Trophoblast cell (in vitro differentiated cells and primary cell): Measurements from ENCODE around the gene GGT1.

Experiments used
- DNase-seq, 2 donors: peaks; one replicate each; pipeline ENCODE4 v3.0.0-alpha.2; 2016
- H2AFZ ChIP-seq: 2 replicates; pipeline ENCODE4 v1.6.1; 2013; ENCODE audit warnings: low read length, moderate library complexity, mild to moderate bottlenecking; ENCODE audit not compliant: insufficient read depth, poor library complexity
- H2AK5ac ChIP-seq: 2 replicates; pipeline ENCODE4 v1.6.1; 2013; ENCODE audit warnings: mild to moderate bottlenecking, low read length
- H2BK120ac ChIP-seq: 2 replicates; pipeline ENCODE4 v1.6.1; 2013; ENCODE audit warnings: low read length, mild to moderate bottlenecking, moderate library complexity; ENCODE audit not compliant: insufficient read depth, poor library complexity
- H2BK12ac ChIP-seq: 2 replicates; pipeline ENCODE4 v1.6.1; 2013; ENCODE audit warnings: mild to moderate bottlenecking, low read length, moderate library complexity
- H2BK5ac ChIP-seq: 2 replicates; pipeline ENCODE4 v1.6.1; 2013; ENCODE audit warnings: low read length, low read depth, moderate library complexity, mild to moderate bottlenecking; ENCODE audit not compliant: poor library complexity
- H3K14ac ChIP-seq: 2 replicates; pipeline ENCODE4 v1.6.1; 2013; ENCODE audit warnings: mild to moderate bottlenecking, low read length
- H3K18ac ChIP-seq: 2 replicates; pipeline ENCODE4 v1.6.1; 2013; ENCODE audit warnings: mild to moderate bottlenecking, low read length
- H3K23ac ChIP-seq: 2 replicates; pipeline ENCODE4 v1.6.1; 2013; ENCODE audit warnings: low read length
- H3K27ac ChIP-seq: 2 replicates; pipeline ENCODE4 v1.5.1; 2013; ENCODE audit warnings: low read depth, mild to moderate bottlenecking, inconsistent platforms, low read length, moderate library complexity
- H3K27me3 ChIP-seq: 2 replicates; pipeline ENCODE4 v1.6.1; 2013; ENCODE audit warnings: inconsistent platforms, mild to moderate bottlenecking, low read length, moderate library complexity; ENCODE audit not compliant: insufficient read depth
- H3K36me3 ChIP-seq, 2 experiments: 1 replicate in 1 of 2; 2 replicates in 1 of 2; pipeline ENCODE4 v1.6.1; 2013; ENCODE audit warnings: low read length in 2 of 2, mild to moderate bottlenecking in 2 of 2, moderate library complexity in 1 of 2; ENCODE audit not compliant: insufficient read depth in 2 of 2, control insufficient read depth in 1 of 2
- H3K4ac ChIP-seq: 2 replicates; pipeline ENCODE4 v1.6.1; 2013; ENCODE audit warnings: low read depth, mild to moderate bottlenecking, low read length, moderate library complexity
- H3K4me1 ChIP-seq, 2 experiments: 1 replicate in 1 of 2; 2 replicates in 1 of 2; pipeline ENCODE4 v1.6.1; 2013; ENCODE audit warnings: low read length in 2 of 2, mild to moderate bottlenecking in 2 of 2, moderate library complexity in 1 of 2; ENCODE audit not compliant: insufficient read depth in 2 of 2, control insufficient read depth in 1 of 2
- H3K4me2 ChIP-seq: 2 replicates; pipeline ENCODE4 v1.6.1; 2013; ENCODE audit warnings: inconsistent platforms, mild to moderate bottlenecking, low read length, moderate library complexity
- H3K4me3 ChIP-seq: 2 replicates; pipeline ENCODE4 v1.5.1; 2013; ENCODE audit warnings: mild to moderate bottlenecking, low read depth, low read length, inconsistent platforms
- H3K79me1 ChIP-seq: one replicate; pipeline ENCODE4 v1.6.1; 2013; ENCODE audit warnings: low read length
- H3K79me2 ChIP-seq: 2 replicates; pipeline ENCODE4 v1.6.1; 2013; ENCODE audit warnings: low read length, mild to moderate bottlenecking; ENCODE audit not compliant: control insufficient read depth, insufficient read depth, poor library complexity
- H3K9ac ChIP-seq: 2 replicates; pipeline ENCODE4 v1.6.1; 2013; ENCODE audit warnings: mild to moderate bottlenecking, low read length
- H3K9me3 ChIP-seq: 2 replicates; pipeline ENCODE4 v1.6.1; 2013; ENCODE audit warnings: low read depth, mild to moderate bottlenecking, control low read depth, inconsistent platforms, low read length; ENCODE audit not compliant: insufficient read depth
- H4K12ac ChIP-seq: 2 replicates; pipeline ENCODE4 v1.6.1; 2013; ENCODE audit warnings: low read depth, mild to moderate bottlenecking, low read length, moderate library complexity
- H4K8ac ChIP-seq: 2 replicates; pipeline ENCODE4 v1.6.1; 2013; ENCODE audit warnings: low read depth, mild to moderate bottlenecking, low read length, moderate library complexity
- H4K91ac ChIP-seq: one replicate; pipeline ENCODE4 v1.6.1; 2013; ENCODE audit warnings: low read depth, mild to moderate bottlenecking, low read length, moderate library complexity
- WGBS: extraction: QIAGEN DNeasy Blood & Tissue Kit; methylation state at CpG from one replicate; pipeline ENCODE4 v1.1.7; 2013; ENCODE audit warnings: missing lambda C conversion rate; ENCODE audit not compliant: insufficient read length, insufficient coverage; ENCODE audit errors: extremely low coverage; 5-methylcytosine and 5-hydroxymethylcytosine counted together

Gene GGT1

DNA sequence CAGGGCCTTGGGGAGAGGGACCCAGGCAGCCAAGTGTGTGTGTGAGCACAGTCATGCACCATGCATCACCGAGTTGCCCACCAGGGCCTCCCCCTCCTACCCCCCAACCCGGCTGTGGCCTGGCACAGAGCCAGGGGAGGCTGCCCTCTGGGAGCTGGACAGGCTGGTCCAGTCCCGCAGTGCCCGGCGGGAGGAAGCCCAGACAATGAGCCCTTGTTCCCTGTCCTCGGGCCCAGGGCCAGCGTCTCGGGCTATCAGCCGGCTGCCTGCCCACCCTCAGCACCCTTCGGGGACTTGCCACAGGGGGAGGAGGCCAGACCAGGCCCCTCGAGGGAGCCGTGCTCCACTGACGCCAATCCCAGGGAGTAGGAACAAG is 14.6 kb upstream of the GGT1 start:
- no peak overlapping the region for H4K8ac ChIP-seq
- H4K91ac ChIP-seq: no peak overlapping the region
- H2BK5ac ChIP-seq: no peak overlapping the region
- H3K27me3 ChIP-seq: no peaks in the 10 kb centered on the region
- no peaks in the 10 kb centered on the region for H3K9me3 ChIP-seq
- peaks cover 11% of the 10 kb centered on the region in 2 experiments for H3K4me1 ChIP-seq
- H3K79me2 ChIP-seq: peaks cover 4% of the 10 kb centered on the region
- H3K27ac ChIP-seq: no peak overlapping the region
- H2AK5ac ChIP-seq: no peak overlapping the region
- DNase-seq: no peak
- peaks cover 9% of the 10 kb centered on the region for H3K79me1 ChIP-seq
- no peak overlapping the region for H3K9ac ChIP-seq
- no peak overlapping the region for H3K23ac ChIP-seq
- H3K4me3 ChIP-seq: no peak overlapping the region
- no peak overlapping the region for H3K14ac ChIP-seq
- WGBS: no CpG with 5 or more reads among the region's 13 CpGs
- H4K12ac ChIP-seq: no peak overlapping the region
- H3K36me3 ChIP-seq: peaks cover 22 to 23% of the 10 kb centered on the region in 2 experiments
- no peak overlapping the region for H2BK12ac ChIP-seq
- no peak overlapping the region for H2AFZ ChIP-seq
- H3K4ac ChIP-seq: no peak overlapping the region
- H3K4me2 ChIP-seq: no peak overlapping the region
- no peak overlapping the region for H3K18ac ChIP-seq
- H2BK120ac ChIP-seq: no peak overlapping the region

DNA sequence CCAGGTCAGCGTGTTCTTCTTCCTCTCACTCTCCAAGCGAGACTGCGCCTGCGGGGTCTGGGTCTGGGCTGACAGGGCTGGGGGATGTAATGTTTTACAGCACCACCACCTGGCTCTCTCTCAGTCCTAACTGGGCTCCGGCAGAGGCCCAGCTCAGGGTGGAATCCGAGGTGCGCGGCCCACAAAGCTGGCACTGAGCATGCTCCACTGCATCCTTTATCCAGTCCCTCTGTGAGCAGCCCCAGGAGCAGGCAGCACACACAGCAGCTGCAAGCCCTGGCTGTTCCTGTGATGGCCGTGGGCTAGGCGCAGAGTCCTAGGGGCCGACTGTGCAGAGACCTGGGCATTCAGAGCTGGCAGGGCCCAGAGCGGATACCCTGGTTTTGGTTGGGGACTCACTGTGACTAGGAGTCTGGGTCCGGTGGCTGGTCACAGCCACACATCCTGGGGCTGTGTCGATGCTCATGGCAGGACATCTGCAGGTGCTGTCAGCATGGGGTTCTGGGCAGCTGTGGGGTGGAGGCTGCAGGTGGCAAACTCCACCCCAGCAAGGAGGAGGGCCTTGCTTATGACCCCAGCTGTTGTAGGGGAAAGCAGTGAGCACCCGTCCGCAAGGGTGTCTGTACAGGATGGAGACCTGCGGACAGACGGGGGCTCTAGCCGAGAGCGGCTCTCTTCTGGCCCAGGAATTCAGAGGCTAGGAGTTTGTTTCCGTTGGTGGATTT is 14.1 kb upstream of the GGT1 start:
- H3K4me3 ChIP-seq: no peak overlapping the region
- no peak overlapping the region for H3K4me2 ChIP-seq
- H3K23ac ChIP-seq: no peak overlapping the region
- H3K9me3 ChIP-seq: no peaks in the 10 kb centered on the region
- no peak overlapping the region for H4K12ac ChIP-seq
- H3K14ac ChIP-seq: no peak overlapping the region
- WGBS: no CpG with 5 or more reads among the region's 21 CpGs
- no peaks in the 10 kb centered on the region for H3K27me3 ChIP-seq
- H3K27ac ChIP-seq: no peak overlapping the region
- peaks cover 22 to 23% of the 10 kb centered on the region in 2 experiments for H3K36me3 ChIP-seq
- H2AK5ac ChIP-seq: no peak overlapping the region
- DNase-seq: no peak
- no peak overlapping the region for H2BK120ac ChIP-seq
- H3K9ac ChIP-seq: no peak overlapping the region
- H3K79me1 ChIP-seq: peaks cover 9% of the 10 kb centered on the region
- peaks cover 11% of the 10 kb centered on the region in 2 experiments for H3K4me1 ChIP-seq
- no peak overlapping the region for H2BK5ac ChIP-seq
- no peak overlapping the region for H2BK12ac ChIP-seq
- no peak overlapping the region for H3K4ac ChIP-seq
- no peak overlapping the region for H4K91ac ChIP-seq
- no peak overlapping the region for H4K8ac ChIP-seq
- H3K79me2 ChIP-seq: peaks cover 4% of the 10 kb centered on the region
- H3K18ac ChIP-seq: no peak overlapping the region
- H2AFZ ChIP-seq: no peak overlapping the region

DNA sequence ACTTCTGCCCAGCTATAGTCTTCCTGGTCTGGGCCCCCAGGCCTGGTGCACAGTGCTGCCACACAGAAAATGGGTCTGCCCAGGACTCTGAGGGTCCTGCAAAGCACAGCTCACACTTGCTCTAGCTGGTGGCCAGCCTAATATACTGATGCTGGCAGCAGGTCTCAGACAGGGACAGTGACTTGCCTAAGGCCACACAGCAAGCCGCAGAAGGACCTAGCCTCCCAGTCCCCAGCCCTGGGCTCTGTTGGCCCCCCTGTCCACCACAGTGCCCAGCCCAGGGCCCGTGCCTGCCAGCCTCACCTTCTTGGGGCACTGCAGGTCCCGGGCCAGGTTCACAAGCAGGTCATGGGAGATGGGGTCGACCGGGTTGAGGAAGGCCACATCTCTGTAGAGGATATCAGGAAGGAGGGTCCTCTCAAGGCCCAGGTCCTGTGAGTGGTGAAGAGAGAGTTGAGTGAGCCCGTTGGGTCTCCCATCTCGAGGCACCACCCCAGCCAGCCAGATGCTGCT is 13.4 kb upstream of the GGT1 start:
- Histone ChIP-seq H4K12ac (no peak overlapping the region), H3K27ac (no peak overlapping the region), H4K8ac (no peak overlapping the region), H4K91ac (no peak overlapping the region), H2BK12ac (no peak overlapping the region), H3K18ac (no peak overlapping the region), H2AFZ (no peak overlapping the region), H2BK5ac (no peak overlapping the region), H3K27me3 (no peaks in the 10 kb centered on the region), H3K14ac (no peak overlapping the region), H3K9ac (no peak overlapping the region), H3K9me3 (no peaks in the 10 kb centered on the region), H3K36me3 (peaks cover 22 to 23% of the 10 kb centered on the region in 2 experiments), H3K4ac (no peak overlapping the region), H2AK5ac (no peak overlapping the region), H3K79me1 (peaks cover 9% of the 10 kb centered on the region), H2BK120ac (no peak overlapping the region), H3K4me1 (peaks cover 11% of the 10 kb centered on the region in 2 experiments), H3K4me3 (no peak overlapping the region), H3K79me2 (peaks cover 4% of the 10 kb centered on the region), H3K4me2 (no peak overlapping the region), H3K23ac (no peak overlapping the region)
- no peak for DNase-seq
- no CpG with 5 or more reads among the region's 7 CpGs for WGBS

DNA sequence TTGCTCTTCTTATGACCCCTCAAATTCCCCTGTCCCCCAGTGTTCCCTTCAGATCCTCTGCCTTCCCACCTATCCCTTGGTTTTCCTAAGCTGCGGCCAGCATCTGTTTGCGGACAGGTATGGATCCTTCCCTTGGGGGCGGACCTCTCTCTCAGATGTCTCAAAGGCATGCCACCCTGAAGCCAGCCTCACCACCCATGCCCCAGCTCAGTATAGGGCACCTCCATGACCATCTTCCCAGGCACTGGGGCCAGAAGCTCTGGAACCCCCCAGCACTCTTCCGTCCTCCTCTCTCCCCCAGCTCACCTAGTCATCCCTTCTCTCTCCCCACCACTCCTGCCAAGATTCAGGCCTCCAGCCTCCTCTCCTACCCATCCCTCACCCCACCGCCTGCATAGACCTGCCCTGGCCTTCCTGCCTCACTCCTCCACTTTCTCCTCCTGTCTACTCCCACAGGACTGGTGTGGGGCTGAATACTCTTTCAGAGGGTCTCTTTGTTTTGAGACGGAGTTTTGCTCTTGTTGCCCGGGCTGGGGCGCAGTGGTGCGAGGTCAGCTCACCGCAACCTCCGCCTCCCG is 12.3 kb upstream of the GGT1 start:
- Histone ChIP-seq H3K79me2 (peaks cover 4% of the 10 kb centered on the region), H2BK12ac (no peak overlapping the region), H3K27me3 (no peaks in the 10 kb centered on the region), H3K9me3 (peaks cover under 1% of the 10 kb centered on the region), H4K91ac (no peak overlapping the region), H2AK5ac (no peak overlapping the region), H3K36me3 (peaks cover 21 to 22% of the 10 kb centered on the region in 2 experiments), H2BK120ac (no peak overlapping the region), H3K14ac (no peak overlapping the region), H2AFZ (no peak overlapping the region), H3K4me2 (no peak overlapping the region), H4K8ac (no peak overlapping the region), H3K9ac (no peak overlapping the region), H3K23ac (no peak overlapping the region), H3K79me1 (peaks cover 9% of the 10 kb centered on the region), H2BK5ac (no peak overlapping the region), H3K4me3 (no peak overlapping the region), H3K4ac (no peak overlapping the region), H3K4me1 (peaks cover 11% of the 10 kb centered on the region in 2 experiments), H3K18ac (no peak overlapping the region), H4K12ac (no peak overlapping the region), H3K27ac (no peak overlapping the region)
- no CpG with 5 or more reads among the region's 12 CpGs for WGBS
- no peak for DNase-seq
